ENCODE data around the gene VPS16.

Gene VPS16

GRCh38 chr20:2845607-2846006 lies 5.1 kb downstream of the VPS16 start:
- no peak for DNase-seq (ENCODE audit: low read depth)
- H3K4me3 ChIP-seq (ENCODE audit: control insufficient read depth, low read depth, low read length): no peak overlapping the region
- no peak for TF ChIP-seq CTCF (conservative IDR thresholded peaks at IDR 0.05; ENCODE audit: control insufficient read depth, insufficient read depth, low read depth, low read length)

- DNase-seq (ENCODE audit: low read depth): no peak
- no peak overlapping the region for H3K4me3 ChIP-seq (ENCODE audit: control insufficient read depth, low read depth, low read length)
- TF ChIP-seq CTCF (conservative IDR thresholded peaks at IDR 0.05; ENCODE audit: control insufficient read depth, insufficient read depth, low read depth, low read length): no peak
These were observed 6.2 kb downstream of the VPS16 start for GRCh38 chr20:2846698-2847097.

GRCh38 chr20:2847802-2848201 lies 7.3 kb downstream of the VPS16 start:
- no peak overlapping the region for H3K4me3 ChIP-seq (ENCODE audit: control insufficient read depth, low read depth, low read length)
- DNase-seq (ENCODE audit: low read depth): no peak
- TF ChIP-seq CTCF (conservative IDR thresholded peaks at IDR 0.05; ENCODE audit: control insufficient read depth, insufficient read depth, low read depth, low read length): no peak

GRCh38 chr20:2849529-2849928 lies 9.0 kb downstream of the VPS16 start:
- no peak for TF ChIP-seq CTCF (conservative IDR thresholded peaks at IDR 0.05; ENCODE audit: control insufficient read depth, insufficient read depth, low read depth, low read length)
- DNase-seq (ENCODE audit: low read depth): no peak
- H3K4me3 ChIP-seq (ENCODE audit: control insufficient read depth, low read depth, low read length): no peak overlapping the region

DNA sequence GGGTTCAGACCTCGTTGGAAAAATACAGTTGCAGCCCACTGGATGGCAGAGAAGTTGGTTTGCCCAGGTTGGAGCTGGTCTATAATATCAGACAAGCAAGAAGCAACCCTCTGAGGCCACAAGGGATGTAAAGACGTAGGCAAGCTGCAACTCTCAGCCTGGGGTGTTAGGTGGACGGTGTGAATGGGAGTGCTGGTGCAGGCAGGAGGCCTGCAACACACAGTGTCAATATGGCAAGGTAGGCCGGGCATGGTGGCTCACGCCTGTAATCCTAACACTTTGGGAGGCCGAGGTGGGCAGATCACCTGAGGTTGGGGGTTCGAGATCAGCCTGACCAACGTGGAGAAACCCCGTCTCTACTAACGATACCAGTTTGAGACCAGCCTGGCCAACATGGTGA lies 10.5 kb downstream of the VPS16 start:
- TF ChIP-seq CTCF (conservative IDR thresholded peaks at IDR 0.05; ENCODE audit: control insufficient read depth, insufficient read depth, low read depth, low read length): no peak
- H3K4me3 ChIP-seq (ENCODE audit: control insufficient read depth, low read depth, low read length): no peak overlapping the region
- no peak for DNase-seq (ENCODE audit: low read depth)

- DNase-seq (ENCODE audit: low read depth): no peak
- TF ChIP-seq CTCF (conservative IDR thresholded peaks at IDR 0.05; ENCODE audit: control insufficient read depth, insufficient read depth, low read depth, low read length): no peak
- H3K4me3 ChIP-seq (ENCODE audit: control insufficient read depth, low read depth, low read length): no peak overlapping the region
These were observed 18.0 kb downstream of the VPS16 start for GRCh38 chr20:2858591-2858990.

Measured in fibroblast of mammary gland (primary cell).